ENCODE measurements around the gene RGS12. TPM values are rescaled to one million over a fixed set of nuclear protein-coding genes. Genes with fewer than 3 reads are reported as not detected.

RGS12 gene
- total and polyA plus RNA-seq, 2 experiments from 2014 or later, result 8.0 to 19.0 TPM

GRCh38 chr4:3295837-3296624, 3.2 kb downstream of the RGS12 start:
- Histone ChIP-seq H3K4me3 (no peak overlapping the region), H3K4me2 (no peak overlapping the region), H3K79me2 (replicated peaks; ENCODE audit: insufficient read depth) (peaks cover 33% of the 10 kb centered on the region), H4K20me1 (replicated peaks; ENCODE audit: insufficient read depth) (peaks cover 6% of the 10 kb centered on the region; the same call in 1 of the 2 replicates), H3K27ac (ENCODE audit: low read depth) (no peak overlapping the region), H3K27me3 (ENCODE audit: insufficient read depth) (peaks cover 6% of the 10 kb centered on the region; the same call in 1 of the 2 replicates), H2AFZ (no peak overlapping the region), H3K4me1 (ENCODE audit: insufficient read depth) (peaks cover 8% of the 10 kb centered on the region), H3K36me3 (ENCODE audit: insufficient read depth) (no peaks in the 10 kb centered on the region), H3K9me2 (ENCODE audit: insufficient read depth) (no peaks in the 10 kb centered on the region), H3F3A (replicated peaks; ENCODE audit: low read depth) (0 out of 2 replicates have a peak, but pooled peaks cover 4% of the 10 kb centered on the region)
- TF ChIP-seq STAT1 (IDR thresholded peaks at IDR 0.05; ENCODE audit: unreplicated experiment) (no peak), ZNF331 (CRISPR knock-in tag; IDR thresholded peaks at IDR 0.05; ENCODE audit: low read depth) (no peak)
- peaks cover 26% of the 10 kb centered on the region for H3K27me3 Mint-ChIP-seq (ENCODE audit: insufficient read depth, low read depth, poor library complexity)
- DNase-seq (ENCODE audit: low spot score), result no peak
- no peaks in the 10 kb centered on the region; the same call in 2 of the 3 replicates for H3K36me3 Mint-ChIP-seq (ENCODE audit: low read depth)
- H3K4me3 Mint-ChIP-seq, result no peak overlapping the region
- no peak overlapping the region for H3K27ac Mint-ChIP-seq
- peaks cover 32% of the 10 kb centered on the region for H3K4me1 Mint-ChIP-seq
- H3K9me3 Mint-ChIP-seq, result no peaks in the 10 kb centered on the region
- ATAC-seq, result no peak

DNA sequence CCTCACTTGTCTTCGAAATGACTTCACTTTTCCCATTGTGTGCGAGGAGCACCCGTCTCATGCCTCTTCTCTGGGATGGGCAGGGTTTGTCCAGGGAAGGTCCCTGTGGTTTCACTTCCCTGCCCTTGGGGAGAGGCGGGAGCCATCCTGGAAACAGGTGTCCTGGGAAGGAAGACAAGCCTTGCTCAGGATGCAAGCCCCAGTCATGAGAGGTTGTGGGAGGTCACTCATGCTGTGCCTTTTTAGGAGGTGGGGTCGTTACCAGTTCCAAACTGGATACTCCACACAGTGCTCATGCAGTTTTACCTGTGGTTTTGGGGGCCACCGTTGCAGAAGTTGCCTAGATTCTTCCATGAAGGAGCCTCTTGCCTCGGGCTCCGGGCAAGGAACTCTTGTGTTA, 3.8 kb downstream of the RGS12 start:
- H3K27ac Mint-ChIP-seq, result no peak overlapping the region
- Histone ChIP-seq H3K4me3 (no peak overlapping the region), H3K9me2 (ENCODE audit: insufficient read depth) (no peaks in the 10 kb centered on the region), H4K20me1 (replicated peaks; ENCODE audit: insufficient read depth) (peaks cover 6% of the 10 kb centered on the region; the same call in 1 of the 2 replicates), H3F3A (replicated peaks; ENCODE audit: low read depth) (0 out of 2 replicates have a peak, but pooled peaks cover 2% of the 10 kb centered on the region), H3K27ac (ENCODE audit: low read depth) (no peak overlapping the region), H3K27me3 (ENCODE audit: insufficient read depth) (no peaks in the 10 kb centered on the region), H3K4me2 (no peak overlapping the region), H3K79me2 (replicated peaks; ENCODE audit: insufficient read depth) (peaks cover 33% of the 10 kb centered on the region), H2AFZ (no peak overlapping the region), H3K4me1 (ENCODE audit: insufficient read depth) (peaks cover 8% of the 10 kb centered on the region), H3K36me3 (ENCODE audit: insufficient read depth) (no peaks in the 10 kb centered on the region)
- H3K27me3 Mint-ChIP-seq (ENCODE audit: insufficient read depth, low read depth, poor library complexity), result peaks cover 21% of the 10 kb centered on the region
- H3K4me3 Mint-ChIP-seq, result no peak overlapping the region
- no peaks in the 10 kb centered on the region for H3K9me3 Mint-ChIP-seq
- DNase-seq (ENCODE audit: low spot score) (no peak), ATAC-seq (no peak)
- peaks cover 28% of the 10 kb centered on the region for H3K4me1 Mint-ChIP-seq
- no peaks in the 10 kb centered on the region; the same call in 2 of the 3 replicates for H3K36me3 Mint-ChIP-seq (ENCODE audit: low read depth)
- TF ChIP-seq, protein P1, sequence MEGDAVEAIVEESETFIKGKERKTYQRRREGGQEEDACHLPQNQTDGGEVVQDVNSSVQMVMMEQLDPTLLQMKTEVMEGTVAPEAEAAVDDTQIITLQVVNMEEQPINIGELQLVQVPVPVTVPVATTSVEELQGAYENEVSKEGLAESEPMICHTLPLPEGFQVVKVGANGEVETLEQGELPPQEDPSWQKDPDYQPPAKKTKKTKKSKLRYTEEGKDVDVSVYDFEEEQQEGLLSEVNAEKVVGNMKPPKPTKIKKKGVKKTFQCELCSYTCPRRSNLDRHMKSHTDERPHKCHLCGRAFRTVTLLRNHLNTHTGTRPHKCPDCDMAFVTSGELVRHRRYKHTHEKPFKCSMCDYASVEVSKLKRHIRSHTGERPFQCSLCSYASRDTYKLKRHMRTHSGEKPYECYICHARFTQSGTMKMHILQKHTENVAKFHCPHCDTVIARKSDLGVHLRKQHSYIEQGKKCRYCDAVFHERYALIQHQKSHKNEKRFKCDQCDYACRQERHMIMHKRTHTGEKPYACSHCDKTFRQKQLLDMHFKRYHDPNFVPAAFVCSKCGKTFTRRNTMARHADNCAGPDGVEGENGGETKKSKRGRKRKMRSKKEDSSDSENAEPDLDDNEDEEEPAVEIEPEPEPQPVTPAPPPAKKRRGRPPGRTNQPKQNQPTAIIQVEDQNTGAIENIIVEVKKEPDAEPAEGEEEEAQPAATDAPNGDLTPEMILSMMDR (conservative IDR thresholded peaks at IDR 0.05; ENCODE audit: low read depth in 2 of 2), result no peak
- TF ChIP-seq NANOG (IDR thresholded peaks at IDR 0.05; ENCODE audit: borderline replicate concordance), result no peak
- TF ChIP-seq, protein P2, sequence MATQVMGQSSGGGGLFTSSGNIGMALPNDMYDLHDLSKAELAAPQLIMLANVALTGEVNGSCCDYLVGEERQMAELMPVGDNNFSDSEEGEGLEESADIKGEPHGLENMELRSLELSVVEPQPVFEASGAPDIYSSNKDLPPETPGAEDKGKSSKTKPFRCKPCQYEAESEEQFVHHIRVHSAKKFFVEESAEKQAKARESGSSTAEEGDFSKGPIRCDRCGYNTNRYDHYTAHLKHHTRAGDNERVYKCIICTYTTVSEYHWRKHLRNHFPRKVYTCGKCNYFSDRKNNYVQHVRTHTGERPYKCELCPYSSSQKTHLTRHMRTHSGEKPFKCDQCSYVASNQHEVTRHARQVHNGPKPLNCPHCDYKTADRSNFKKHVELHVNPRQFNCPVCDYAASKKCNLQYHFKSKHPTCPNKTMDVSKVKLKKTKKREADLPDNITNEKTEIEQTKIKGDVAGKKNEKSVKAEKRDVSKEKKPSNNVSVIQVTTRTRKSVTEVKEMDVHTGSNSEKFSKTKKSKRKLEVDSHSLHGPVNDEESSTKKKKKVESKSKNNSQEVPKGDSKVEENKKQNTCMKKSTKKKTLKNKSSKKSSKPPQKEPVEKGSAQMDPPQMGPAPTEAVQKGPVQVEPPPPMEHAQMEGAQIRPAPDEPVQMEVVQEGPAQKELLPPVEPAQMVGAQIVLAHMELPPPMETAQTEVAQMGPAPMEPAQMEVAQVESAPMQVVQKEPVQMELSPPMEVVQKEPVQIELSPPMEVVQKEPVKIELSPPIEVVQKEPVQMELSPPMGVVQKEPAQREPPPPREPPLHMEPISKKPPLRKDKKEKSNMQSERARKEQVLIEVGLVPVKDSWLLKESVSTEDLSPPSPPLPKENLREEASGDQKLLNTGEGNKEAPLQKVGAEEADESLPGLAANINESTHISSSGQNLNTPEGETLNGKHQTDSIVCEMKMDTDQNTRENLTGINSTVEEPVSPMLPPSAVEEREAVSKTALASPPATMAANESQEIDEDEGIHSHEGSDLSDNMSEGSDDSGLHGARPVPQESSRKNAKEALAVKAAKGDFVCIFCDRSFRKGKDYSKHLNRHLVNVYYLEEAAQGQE (IDR thresholded peaks at IDR 0.05; ENCODE audit: unreplicated experiment), result no peak
- TF ChIP-seq ETS1 (IDR thresholded peaks at IDR 0.05), result no peak
- no peak for TF ChIP-seq EZH2phosphoT487 (IDR thresholded peaks at IDR 0.05; ENCODE audit: unreplicated experiment)
- no peak for TF ChIP-seq ZNF114 (CRISPR knock-in tag; IDR thresholded peaks at IDR 0.05)
- no peak for TF ChIP-seq JUNB (IDR thresholded peaks at IDR 0.05; ENCODE audit: unreplicated experiment)

Data from GM23338 (cell line).